Mammary epithelial cell (primary cell): ENCODE measurements around the gene CDC42EP2.

Experiments
- EZH2 ChIP-seq: IDR thresholded peaks from 2 replicates; pipeline ENCODE4 v1.6.1; 2012; ENCODE audit warnings: low read length, inconsistent platforms, borderline replicate concordance
- TF ChIP-seq, protein P1 (sequence below), 2 donors: IDR thresholded peaks in 1 of 2; conservative IDR thresholded peaks in 1 of 2; 2 replicates each; pipeline ENCODE4 v1.5.1; 2011 to 2012; ENCODE audit warnings: inconsistent platforms in 2 of 2, low read length in 2 of 2, mild to moderate bottlenecking in 2 of 2, control low read depth in 1 of 2, low read depth in 1 of 2; ENCODE audit not compliant: insufficient read depth in 1 of 2; ENCODE audit errors: extremely low read depth in 1 of 2

DNA sequence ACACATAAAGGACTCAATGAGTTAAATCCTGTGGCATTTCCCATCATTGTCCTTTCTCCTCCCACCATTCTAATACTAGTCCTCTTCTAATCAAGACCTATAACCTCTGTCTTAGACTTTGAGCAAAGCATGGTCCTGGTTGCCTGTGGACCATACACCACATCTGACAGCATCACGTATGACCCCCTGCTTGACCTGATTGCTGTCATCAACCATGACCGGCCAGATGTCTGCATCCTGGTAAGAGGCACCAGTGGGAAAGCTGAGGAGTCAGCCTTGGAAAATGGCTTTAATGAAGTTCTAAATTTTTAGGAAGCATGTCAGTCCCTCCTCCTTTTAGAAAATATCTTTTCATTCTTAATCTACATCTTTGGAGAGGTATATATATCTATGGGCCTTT is 27.1 kb upstream of the CDC42EP2 start:
- TF ChIP-seq, protein P1, sequence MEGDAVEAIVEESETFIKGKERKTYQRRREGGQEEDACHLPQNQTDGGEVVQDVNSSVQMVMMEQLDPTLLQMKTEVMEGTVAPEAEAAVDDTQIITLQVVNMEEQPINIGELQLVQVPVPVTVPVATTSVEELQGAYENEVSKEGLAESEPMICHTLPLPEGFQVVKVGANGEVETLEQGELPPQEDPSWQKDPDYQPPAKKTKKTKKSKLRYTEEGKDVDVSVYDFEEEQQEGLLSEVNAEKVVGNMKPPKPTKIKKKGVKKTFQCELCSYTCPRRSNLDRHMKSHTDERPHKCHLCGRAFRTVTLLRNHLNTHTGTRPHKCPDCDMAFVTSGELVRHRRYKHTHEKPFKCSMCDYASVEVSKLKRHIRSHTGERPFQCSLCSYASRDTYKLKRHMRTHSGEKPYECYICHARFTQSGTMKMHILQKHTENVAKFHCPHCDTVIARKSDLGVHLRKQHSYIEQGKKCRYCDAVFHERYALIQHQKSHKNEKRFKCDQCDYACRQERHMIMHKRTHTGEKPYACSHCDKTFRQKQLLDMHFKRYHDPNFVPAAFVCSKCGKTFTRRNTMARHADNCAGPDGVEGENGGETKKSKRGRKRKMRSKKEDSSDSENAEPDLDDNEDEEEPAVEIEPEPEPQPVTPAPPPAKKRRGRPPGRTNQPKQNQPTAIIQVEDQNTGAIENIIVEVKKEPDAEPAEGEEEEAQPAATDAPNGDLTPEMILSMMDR (conservative IDR thresholded peaks at IDR 0.05 in 1 of 2, IDR thresholded peaks at IDR 0.05 in 1 of 2; ENCODE audit: extremely low read depth in 1 of 2, insufficient read depth in 1 of 2, low read depth in 1 of 2, low read length in 2 of 2) = no peak
- no peak for TF ChIP-seq EZH2
